ENCODE measurements around the gene GBGT1.
"Not testable (repeated sequence)": the region's sequence is repeated elsewhere in the genome, so short reads cannot be mapped to it uniquely, and the experiment has no call there.

Gene GBGT1

DNA sequence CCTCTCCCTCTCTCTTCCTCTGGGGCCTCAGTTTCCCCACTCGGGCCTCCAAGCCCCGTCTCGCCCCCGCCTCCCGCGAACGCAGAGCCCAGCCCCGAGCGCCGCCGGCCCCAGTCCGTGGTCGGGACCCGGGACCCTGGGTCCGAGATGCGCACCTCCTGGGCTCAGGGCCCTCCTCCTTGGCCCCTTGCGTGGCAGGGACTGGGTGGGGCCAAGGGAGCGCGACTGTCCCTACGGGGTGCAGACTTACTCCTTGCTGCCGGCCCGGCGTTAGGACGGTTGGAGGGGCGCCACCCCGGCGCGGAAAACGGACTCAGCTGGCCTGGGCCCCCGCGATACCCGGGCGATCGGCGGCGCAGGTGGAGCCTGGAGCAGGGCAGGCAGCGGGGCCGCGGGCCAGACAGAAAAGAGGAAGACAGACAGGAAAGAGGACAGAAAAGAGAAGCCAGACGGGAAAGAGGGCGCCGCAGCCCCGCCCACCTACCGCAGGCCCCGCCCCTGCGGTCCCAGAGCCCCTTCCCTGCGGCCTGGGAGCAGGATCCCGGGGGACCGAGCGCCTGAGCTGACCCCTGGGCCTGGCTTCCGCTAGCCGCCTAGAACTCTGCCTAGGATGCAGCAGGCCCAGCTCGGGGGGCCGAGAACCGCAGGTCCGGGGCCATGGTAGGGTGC is at the start of gene GBGT1:
GBGT1 (minus strand) TSS at position 411 of the 669 bp plus-strand sequence. CDS start 1,502 bp downstream, outside the sequence.
- peak; percentile 26 for DNase-seq (ENCODE audit: low read depth)
- TF ChIP-seq, protein P1, sequence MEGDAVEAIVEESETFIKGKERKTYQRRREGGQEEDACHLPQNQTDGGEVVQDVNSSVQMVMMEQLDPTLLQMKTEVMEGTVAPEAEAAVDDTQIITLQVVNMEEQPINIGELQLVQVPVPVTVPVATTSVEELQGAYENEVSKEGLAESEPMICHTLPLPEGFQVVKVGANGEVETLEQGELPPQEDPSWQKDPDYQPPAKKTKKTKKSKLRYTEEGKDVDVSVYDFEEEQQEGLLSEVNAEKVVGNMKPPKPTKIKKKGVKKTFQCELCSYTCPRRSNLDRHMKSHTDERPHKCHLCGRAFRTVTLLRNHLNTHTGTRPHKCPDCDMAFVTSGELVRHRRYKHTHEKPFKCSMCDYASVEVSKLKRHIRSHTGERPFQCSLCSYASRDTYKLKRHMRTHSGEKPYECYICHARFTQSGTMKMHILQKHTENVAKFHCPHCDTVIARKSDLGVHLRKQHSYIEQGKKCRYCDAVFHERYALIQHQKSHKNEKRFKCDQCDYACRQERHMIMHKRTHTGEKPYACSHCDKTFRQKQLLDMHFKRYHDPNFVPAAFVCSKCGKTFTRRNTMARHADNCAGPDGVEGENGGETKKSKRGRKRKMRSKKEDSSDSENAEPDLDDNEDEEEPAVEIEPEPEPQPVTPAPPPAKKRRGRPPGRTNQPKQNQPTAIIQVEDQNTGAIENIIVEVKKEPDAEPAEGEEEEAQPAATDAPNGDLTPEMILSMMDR (conservative IDR thresholded peaks at IDR 0.05; ENCODE audit: low read depth, low read length) = no peak
- peak within 1 kb of the TSS; percentile 67 for H3K4me3 ChIP-seq (ENCODE audit: low read depth, low read length)

DNA sequence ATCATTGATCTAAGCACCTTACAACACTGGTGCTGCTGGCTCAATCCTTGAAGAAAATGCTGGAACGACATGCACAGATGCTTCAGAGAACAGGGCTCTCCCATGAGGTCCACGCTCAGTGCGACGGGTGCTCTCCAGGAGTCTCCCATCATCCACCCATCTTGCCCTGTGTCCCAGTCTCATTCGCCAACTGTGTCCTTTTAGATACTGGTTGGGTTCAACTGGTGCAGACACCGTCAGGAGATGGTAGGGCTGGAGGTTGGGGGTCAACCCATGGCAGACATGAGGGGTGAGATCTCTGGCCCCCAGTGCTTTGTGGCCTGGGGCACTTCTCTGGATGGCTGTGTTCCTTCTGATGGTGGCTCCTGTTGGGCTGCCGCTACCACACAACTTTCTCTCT is 46.9 kb upstream of the GBGT1 start:
- DNase-seq (ENCODE audit: low read depth) = no peak
- H3K4me3 ChIP-seq (ENCODE audit: low read depth, low read length) = no peak overlapping the region
- TF ChIP-seq, protein P1 (conservative IDR thresholded peaks at IDR 0.05; ENCODE audit: low read depth, low read length) = no peak

DNA sequence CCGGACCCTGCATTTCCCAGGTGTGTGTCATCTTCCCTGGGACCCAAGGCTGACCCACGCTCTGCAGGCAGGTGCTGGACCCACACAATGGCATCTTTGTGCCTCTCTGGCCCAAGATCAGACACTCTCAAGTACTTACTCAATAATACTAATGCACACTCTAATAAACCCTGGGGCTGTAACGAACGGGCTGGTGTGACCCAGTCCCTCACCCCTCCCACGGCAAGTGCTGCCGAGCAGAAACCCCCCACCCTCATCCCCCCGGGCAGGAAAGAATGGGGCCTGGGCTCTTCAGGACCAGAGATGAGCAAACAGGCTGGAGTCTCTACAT is 46.5 kb upstream of the GBGT1 start:
- TF ChIP-seq, protein P1 (conservative IDR thresholded peaks at IDR 0.05; ENCODE audit: low read depth, low read length) = no peak
- no peak for DNase-seq (ENCODE audit: low read depth)
- no peak overlapping the region for H3K4me3 ChIP-seq (ENCODE audit: low read depth, low read length)

DNA sequence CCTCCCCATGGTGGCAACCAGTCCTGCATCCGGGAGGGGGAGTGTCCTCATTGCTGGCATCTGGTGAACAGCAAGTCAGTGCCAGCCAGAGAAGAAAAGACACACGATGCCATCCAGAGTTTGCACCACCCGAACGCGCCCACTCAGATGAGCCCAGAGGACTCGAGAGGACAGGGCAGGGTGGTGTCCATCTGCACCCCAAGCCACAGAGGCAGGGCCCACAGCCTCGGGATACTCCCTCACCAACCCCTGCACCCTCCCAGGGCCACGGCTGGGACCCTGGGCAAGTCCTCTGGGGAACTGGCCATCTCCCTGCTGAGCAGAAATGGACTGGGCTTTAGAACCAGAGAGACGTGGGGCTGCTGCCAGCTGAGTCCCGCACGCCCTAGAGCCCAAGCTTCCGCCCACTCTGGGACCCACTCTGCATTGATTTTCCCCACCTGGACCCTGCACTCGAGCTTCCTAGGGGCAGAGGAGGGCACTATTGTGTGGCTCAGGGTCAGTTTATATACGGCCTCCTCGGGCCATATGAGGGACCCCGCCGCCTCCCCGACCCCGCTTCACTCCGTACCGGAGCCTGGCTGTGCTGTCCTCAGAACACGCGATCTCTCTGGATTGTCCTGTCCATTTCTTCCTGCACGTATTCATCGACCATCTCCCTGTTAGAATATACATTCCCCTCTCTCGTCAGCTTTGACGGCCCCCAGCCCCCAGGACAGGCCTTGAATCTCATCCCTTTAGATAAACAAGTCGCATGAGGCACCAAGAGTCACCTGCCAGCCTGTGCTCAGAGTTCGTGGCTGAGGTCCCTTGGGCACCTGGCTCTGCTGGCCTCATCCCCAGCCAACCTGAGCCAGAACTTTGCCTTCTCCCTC is 45.9 kb upstream of the GBGT1 start:
- DNase-seq (ENCODE audit: low read depth); H3K4me3 ChIP-seq (ENCODE audit: low read depth, low read length): not testable (repeated sequence)

DNA sequence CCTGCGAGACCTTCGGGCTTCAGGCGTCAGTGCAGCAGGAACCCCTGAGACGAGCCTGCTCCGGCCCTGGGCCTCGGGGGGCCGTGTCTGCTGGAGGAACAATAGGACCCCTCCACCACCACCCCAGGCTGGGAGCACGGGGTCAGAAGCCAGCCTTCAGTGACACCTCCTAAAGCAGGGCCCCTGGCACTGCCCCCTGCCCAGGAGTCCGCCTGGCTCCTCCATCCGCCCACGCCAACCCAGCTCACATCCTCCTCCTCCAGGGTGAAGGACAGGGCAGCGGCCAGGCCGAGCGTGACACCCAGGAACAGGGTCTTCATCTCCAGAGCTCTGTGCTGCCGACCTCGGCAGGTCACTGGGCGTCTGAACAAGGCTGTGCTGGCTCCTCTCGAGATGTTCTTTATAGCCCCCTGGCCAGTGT is 45.2 kb upstream of the GBGT1 start, which contains the start of gene OBP2B:
OBP2B (minus strand) TSS at position 371 of the 421 bp plus-strand sequence; CDS start at position 320, 51 bp downstream.
- DNase-seq (ENCODE audit: low read depth); H3K4me3 ChIP-seq (ENCODE audit: low read depth, low read length): not testable (repeated sequence)

DNA sequence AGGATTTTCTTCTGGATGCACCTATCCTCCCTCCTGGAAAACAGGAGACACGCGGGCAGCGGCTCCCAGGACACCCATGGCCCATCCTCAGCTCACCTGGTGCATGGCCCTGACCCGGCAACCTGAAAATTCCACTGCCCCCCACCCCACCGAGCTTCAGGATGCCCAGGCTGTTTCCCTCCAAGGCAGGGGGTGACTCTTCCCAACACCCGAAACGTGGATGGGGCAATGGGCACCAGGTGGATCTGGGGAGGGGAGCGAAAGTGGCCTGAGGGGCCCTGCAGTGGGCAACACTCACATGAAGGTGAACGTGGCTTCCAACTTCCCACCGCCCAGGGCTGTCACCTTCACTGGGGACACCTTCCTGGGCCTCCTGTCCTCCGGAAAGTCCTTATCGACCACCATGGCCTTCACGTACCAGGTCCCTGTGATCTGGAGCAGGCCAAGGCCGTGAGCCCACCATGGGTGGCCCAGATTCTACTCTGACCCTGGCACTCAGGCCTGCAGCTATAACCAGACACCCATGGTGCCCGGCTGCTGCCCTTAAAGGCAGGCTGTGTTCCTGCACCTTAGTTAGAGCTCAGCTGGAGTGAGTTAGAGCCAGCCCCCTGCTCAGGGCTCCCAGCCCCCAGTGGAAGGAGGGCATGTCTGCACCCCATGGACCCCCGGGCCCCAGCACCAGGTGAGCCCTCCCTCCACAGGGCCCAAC is 44.6 kb upstream of the GBGT1 start:
- H3K4me3 ChIP-seq (ENCODE audit: low read depth, low read length); DNase-seq (ENCODE audit: low read depth): not testable (repeated sequence)

DNA sequence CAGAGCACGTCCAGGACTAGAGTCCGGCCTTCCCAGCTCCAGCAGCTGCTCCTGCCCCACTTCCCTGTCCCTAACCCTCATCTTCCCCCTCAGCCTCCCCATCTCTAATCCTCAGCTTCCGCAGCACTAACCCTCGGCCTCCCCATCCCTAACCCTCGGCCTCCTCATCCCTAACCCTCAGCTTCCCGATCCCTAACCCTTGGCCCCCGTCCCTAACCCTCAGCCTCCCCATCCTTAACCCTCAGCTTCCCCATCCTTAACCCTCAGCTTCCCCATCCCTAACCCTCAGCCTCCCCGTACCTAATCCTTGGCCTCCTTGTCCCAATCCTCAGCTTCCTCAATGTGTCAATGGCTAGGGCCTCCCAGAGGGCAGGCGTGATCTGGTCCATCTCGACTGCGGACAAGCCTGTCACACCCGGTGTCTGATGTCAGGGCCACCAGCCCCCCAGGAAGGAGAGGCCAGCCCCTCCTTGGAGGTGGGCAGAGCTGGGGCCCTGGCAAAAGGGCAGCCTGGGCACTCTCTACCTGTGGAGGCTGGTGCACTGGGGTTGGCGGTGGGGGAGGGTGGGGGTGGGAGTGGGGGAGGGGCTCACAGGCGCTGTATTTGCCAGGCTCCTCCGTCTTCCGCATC is 43.9 kb upstream of the GBGT1 start:
- H3K4me3 ChIP-seq (ENCODE audit: low read depth, low read length) = no peak overlapping the region
- TF ChIP-seq, protein P1 (conservative IDR thresholded peaks at IDR 0.05; ENCODE audit: low read depth, low read length) = no peak
- no peak for DNase-seq (ENCODE audit: low read depth)

DNA sequence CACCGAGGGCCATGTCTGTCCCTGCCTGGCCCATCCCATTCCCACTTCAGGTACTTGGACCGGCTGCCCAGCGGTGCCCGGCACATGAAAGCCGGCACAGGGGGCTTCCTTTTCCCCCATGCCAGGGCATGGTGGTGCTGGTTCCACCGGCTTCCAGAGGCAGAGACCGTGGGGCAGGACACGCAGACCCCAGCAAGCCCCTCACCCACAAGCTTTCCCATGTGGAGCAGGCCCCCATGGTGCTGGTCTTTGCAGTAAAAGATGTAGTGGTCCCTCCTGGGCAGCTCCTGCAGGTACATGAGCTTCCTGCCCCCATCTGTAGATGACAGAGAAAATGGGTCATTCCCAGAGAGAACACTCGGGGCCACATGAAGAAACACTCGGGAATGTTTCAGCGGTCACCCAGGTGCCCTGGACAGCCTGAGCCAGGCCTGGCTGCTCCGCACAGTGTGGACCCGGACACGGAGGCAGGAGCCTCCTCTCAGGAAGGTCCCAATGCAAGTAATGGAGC is 43.4 kb upstream of the GBGT1 start:
- H3K4me3 ChIP-seq (ENCODE audit: low read depth, low read length) = no peak overlapping the region
- TF ChIP-seq, protein P1 (conservative IDR thresholded peaks at IDR 0.05; ENCODE audit: low read depth, low read length) = no peak
- no peak for DNase-seq (ENCODE audit: low read depth)

Measured in choroid plexus epithelial cell (primary cell).